ENCODE data around the gene DMAC2.

DNA sequence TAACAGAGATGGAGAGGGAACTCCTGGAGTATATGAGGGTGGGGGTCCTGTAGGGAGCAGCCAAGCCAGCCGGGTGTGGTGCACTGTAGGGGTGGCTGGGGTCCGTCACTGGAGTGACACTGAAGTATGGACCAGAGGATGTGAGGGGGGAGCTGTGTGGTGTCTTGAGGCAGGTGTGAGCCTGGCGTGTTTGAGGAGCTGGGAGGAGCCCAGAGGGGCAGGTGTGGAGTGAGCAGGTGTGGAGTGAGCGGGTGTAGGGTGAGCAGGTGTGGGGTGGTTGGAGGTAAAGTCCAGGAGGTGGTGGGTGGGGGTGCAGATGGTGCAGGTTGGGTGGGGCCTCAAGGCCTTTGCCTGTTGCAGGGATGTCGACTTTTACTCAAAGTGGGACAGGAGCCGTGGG lies 18.4 kb downstream of the DMAC2 start:
- no peak for TF ChIP-seq EZH2phosphoT487 (IDR thresholded peaks at IDR 0.05; ENCODE audit: borderline replicate concordance)
- TF ChIP-seq, protein P1, sequence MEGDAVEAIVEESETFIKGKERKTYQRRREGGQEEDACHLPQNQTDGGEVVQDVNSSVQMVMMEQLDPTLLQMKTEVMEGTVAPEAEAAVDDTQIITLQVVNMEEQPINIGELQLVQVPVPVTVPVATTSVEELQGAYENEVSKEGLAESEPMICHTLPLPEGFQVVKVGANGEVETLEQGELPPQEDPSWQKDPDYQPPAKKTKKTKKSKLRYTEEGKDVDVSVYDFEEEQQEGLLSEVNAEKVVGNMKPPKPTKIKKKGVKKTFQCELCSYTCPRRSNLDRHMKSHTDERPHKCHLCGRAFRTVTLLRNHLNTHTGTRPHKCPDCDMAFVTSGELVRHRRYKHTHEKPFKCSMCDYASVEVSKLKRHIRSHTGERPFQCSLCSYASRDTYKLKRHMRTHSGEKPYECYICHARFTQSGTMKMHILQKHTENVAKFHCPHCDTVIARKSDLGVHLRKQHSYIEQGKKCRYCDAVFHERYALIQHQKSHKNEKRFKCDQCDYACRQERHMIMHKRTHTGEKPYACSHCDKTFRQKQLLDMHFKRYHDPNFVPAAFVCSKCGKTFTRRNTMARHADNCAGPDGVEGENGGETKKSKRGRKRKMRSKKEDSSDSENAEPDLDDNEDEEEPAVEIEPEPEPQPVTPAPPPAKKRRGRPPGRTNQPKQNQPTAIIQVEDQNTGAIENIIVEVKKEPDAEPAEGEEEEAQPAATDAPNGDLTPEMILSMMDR (conservative IDR thresholded peaks at IDR 0.05; ENCODE audit: low read length) = no peak

All from Loucy (cell line).